Ascending aorta (tissue), 2 donors: ENCODE data around the gene RAB9B. TPM values are rescaled to one million over a fixed set of nuclear protein-coding genes. Genes with fewer than 3 reads are reported as not detected.
A peak's percentile ranks its signal among the peaks of the same experiment; 100 is the strongest.

ENCODE experiments used
- DNase-seq, 2 donors: peaks; one replicate each; pipeline ENCODE4 v3.0.0-alpha.2; 2019; ENCODE audit warnings: low spot score in 2 of 2
- H3K27ac ChIP-seq, 2 donors: fragments of 200-600 bp; sonication (generic); one replicate each; pipeline ENCODE4 v1.5.1; 2016 to 2017; ENCODE audit warnings: mild to moderate bottlenecking in 1 of 2
- H3K27me3 ChIP-seq: fragments of 200-600 bp; sonication (generic); one replicate; pipeline ENCODE4 v1.5.1; 2017
- H3K36me3 ChIP-seq, 2 donors: fragments of 200-600 bp; sonication (generic); one replicate each; pipeline ENCODE4 v1.5.1; 2016
- H3K4me1 ChIP-seq, 2 donors: fragments of 200-600 bp; sonication (generic); one replicate each; pipeline ENCODE4 v1.5.1; 2016 to 2017; ENCODE audit warnings: mild to moderate bottlenecking in 1 of 2
- H3K4me3 ChIP-seq, 2 donors: fragments of 200-600 bp; sonication (generic); one replicate each; pipeline ENCODE4 v1.5.1; 2016 to 2017; ENCODE audit warnings: mild to moderate bottlenecking in 1 of 2
- H3K9me3 ChIP-seq, 2 donors: fragments of 200-600 bp; sonication (generic); one replicate each; pipeline ENCODE4 v1.5.1; 2016
- CTCF ChIP-seq, 3 experiments: fragments of 200-600 bp in 2 of 3; fragments of 450-650 bp in 1 of 3; sonication (generic) in 2 of 3; IDR thresholded peaks; one replicate each; pipeline ENCODE4 v1.5.1; 2016 to 2019; ENCODE audit warnings: antibody characterized with exemption in 3 of 3, mild to moderate bottlenecking in 1 of 3, moderate library complexity in 1 of 3
- intact Hi-C: fragments of 100-400 bp; cut with DNase I; formaldehyde crosslinking; loops from one replicate; pipeline ENCODE4 v1.15.1; 2023
- total RNA-seq: library from RNA; depleted of rRNA; stranded (reverse); fragments of >200 nt; gene quantifications from one replicate; pipeline ENCODE4 v1.1.0, GENCODE V29; 2016

RAB9B gene
- total RNA-seq, 1 donor from 2014 or later = 0.43 TPM

- Histone ChIP-seq H3K4me1 (no peaks in the 10 kb centered on the region), H3K4me3 (no peak overlapping the region), H3K9me3 (no peaks in the 10 kb centered on the region), H3K27ac (no peak overlapping the region), H3K36me3 (no peaks in the 10 kb centered on the region), H3K27me3 (peaks cover 3% of the 10 kb centered on the region)
- peak; percentile 51 to 65 (median 57) for TF ChIP-seq CTCF (IDR thresholded peaks at IDR 0.05)
- peak in 1 of 2 donors; percentile 81 for DNase-seq
- intact Hi-C loops = loop anchor here (1.0 to 5.0 kb wide), 2 partner anchors 96 to 292 kb away; no protein-coding TSS in a partner anchor
Observed at GRCh38 chrX:103845165-103845653, 13.2 kb upstream of the RAB9B start.

- no peak overlapping the region for H3K4me3 ChIP-seq
- no peak overlapping the region for H3K27ac ChIP-seq
- no peaks in the 10 kb centered on the region for H3K4me1 ChIP-seq
- no peaks in the 10 kb centered on the region for H3K9me3 ChIP-seq
- no peak for TF ChIP-seq CTCF (IDR thresholded peaks at IDR 0.05)
- no peaks in the 10 kb centered on the region for H3K36me3 ChIP-seq
- peaks cover 6% of the 10 kb centered on the region for H3K27me3 ChIP-seq
- no peak for DNase-seq
- intact Hi-C loops = no loop called here
Observed at GRCh38 chrX:103839404-103839803, 7.3 kb upstream of the RAB9B start.

GRCh38 chrX:103831342-103831802 lies 685 bp downstream of the RAB9B start:
- Histone ChIP-seq H3K27ac (peak overlapping the region; percentile 69 to 87), H3K4me1 (no peaks in the 10 kb centered on the region), H3K36me3 (no peaks in the 10 kb centered on the region), H3K4me3 (peak overlapping the region; percentile 59 to 80), H3K9me3 (no peaks in the 10 kb centered on the region), H3K27me3 (peaks cover 8% of the 10 kb centered on the region)
- intact Hi-C loops = loop anchor here (5.0 kb wide), 2 partner anchors 86 to 144 kb away; partner anchors contain the start of gene MORF4L2
- TF ChIP-seq CTCF (IDR thresholded peaks at IDR 0.05) = no peak
- DNase-seq = no peak

GRCh38 chrX:103830848-103831247 lies 1.2 kb downstream of the RAB9B start:
- Histone ChIP-seq H3K4me1 (no peaks in the 10 kb centered on the region), H3K27me3 (peaks cover 8% of the 10 kb centered on the region), H3K9me3 (no peaks in the 10 kb centered on the region), H3K4me3 (peak overlapping the region in 1 of 2 donors; percentile 80), H3K27ac (no peak overlapping the region), H3K36me3 (no peaks in the 10 kb centered on the region)
- DNase-seq = no peak
- intact Hi-C loops = loop anchor here (5.0 kb wide), 2 partner anchors 86 to 144 kb away; partner anchors contain the start of gene MORF4L2
- TF ChIP-seq CTCF (IDR thresholded peaks at IDR 0.05) = no peak

GRCh38 chrX:103828529-103828928 lies 3.5 kb downstream of the RAB9B start:
- intact Hi-C loops = no loop called here
- Histone ChIP-seq H3K9me3 (no peaks in the 10 kb centered on the region), H3K27me3 (peaks cover 8% of the 10 kb centered on the region), H3K4me3 (no peak overlapping the region), H3K27ac (peak overlapping the region in 1 of 2 donors; percentile 15), H3K36me3 (no peaks in the 10 kb centered on the region), H3K4me1 (no peaks in the 10 kb centered on the region)
- no peak for DNase-seq
- no peak for TF ChIP-seq CTCF (IDR thresholded peaks at IDR 0.05)
